Endothelial cell of umbilical vein (primary cell): ENCODE measurements around the gene CFAP300. TPM values are rescaled to one million over a fixed set of nuclear protein-coding genes. Genes with fewer than 3 reads are reported as not detected.

Source experiments
- BruUV-seq: library from RNA; stranded (reverse); fragments of 400-500 nt; replicated peaks from 2 replicates; lab custom pipeline; 2021; lab: Mats Ljungman, UMichigan
- CTCF ChIA-PET: fragments of 300-600, 350-600 bp; sonication (Branson Sonifier 250); formaldehyde crosslinking; loops from one replicate; lab custom pipeline; 2021; ENCODE audit warnings: antibody characterized with exemption, inconsistent platforms; lab: Charles Lee
- POLR2A ChIA-PET: fragments of 300-600, 350-600 bp; sonication (Branson Sonifier 250); formaldehyde crosslinking; loops from one replicate; lab custom pipeline; 2021; ENCODE audit warnings: antibody characterized with exemption, inconsistent platforms; lab: Charles Lee
- DNase-seq: peaks from one replicate; pipeline ENCODE4 v3.0.0-alpha.2; 2011; ENCODE audit warnings: low read depth, low spot score
- FAIRE-seq: peaks from 2 replicates; lab custom pipeline; 2011; peaks lifted over from hg19 to GRCh38; lab: Jason Lieb, UNC
- H2AFZ ChIP-seq: 2 replicates; pipeline ENCODE4 v1.6.0; 2012; ENCODE audit warnings: low read depth, low read length, control low read depth, inconsistent platforms
- H3K27ac ChIP-seq: 2 replicates; pipeline ENCODE4 v1.5.1; 2011; ENCODE audit warnings: low read depth, mild to moderate bottlenecking, control low read depth, low read length, moderate library complexity; ENCODE audit not compliant: insufficient read depth
- H3K27me3 ChIP-seq, 2 experiments: 2 replicates each; pipeline versions ENCODE4 v1.6.0 to v1.6.1; 2011; ENCODE audit warnings: low read length in 2 of 2, mixed read lengths in 1 of 2; ENCODE audit not compliant: control insufficient read depth in 2 of 2, insufficient read depth in 2 of 2
- H3K36me3 ChIP-seq, 2 experiments: 2 replicates in 1 of 2; 3 replicates in 1 of 2; pipeline ENCODE4 v1.5.1; 2011; ENCODE audit warnings: low read length in 2 of 2, mild to moderate bottlenecking in 1 of 2, moderate library complexity in 1 of 2; ENCODE audit not compliant: control insufficient read depth in 2 of 2, insufficient read depth in 2 of 2; ENCODE audit errors: extremely low read depth in 1 of 2
- H3K4me1 ChIP-seq: 3 replicates; pipeline ENCODE4 v1.5.1; 2011; ENCODE audit warnings: mild to moderate bottlenecking, low read length; ENCODE audit not compliant: control insufficient read depth, insufficient read depth; ENCODE audit errors: extremely low read depth
- H3K4me2 ChIP-seq: 2 replicates; pipeline ENCODE4 v1.6.1; 2011; ENCODE audit warnings: low read length, control low read depth, mixed read lengths; ENCODE audit not compliant: insufficient read depth
- H3K4me3 ChIP-seq, 3 experiments: fragments of 200-600 bp in 1 of 3; sonication (generic), shearing (Covaris generic) in 1 of 3; replicated peaks in 1 of 3; 2 replicates each; pipeline ENCODE4 v1.5.1; 2011 to 2016; ENCODE audit warnings: control low read depth in 3 of 3, low read length in 3 of 3, mild to moderate bottlenecking in 2 of 3, inconsistent platforms in 1 of 3, low read depth in 1 of 3, moderate library complexity in 1 of 3; ENCODE audit not compliant: insufficient read depth in 1 of 3
- H3K79me2 ChIP-seq: 2 replicates; pipeline ENCODE4 v1.6.0; 2012; ENCODE audit warnings: low read length, inconsistent platforms; ENCODE audit not compliant: control insufficient read depth, insufficient read depth
- H3K9ac ChIP-seq: replicated peaks from 2 replicates; pipeline ENCODE3; 2011; ENCODE audit warnings: low read length, control low read depth; ENCODE audit not compliant: insufficient read depth; ENCODE audit errors: extremely low read depth
- H3K9me1 ChIP-seq: replicated peaks from 3 replicates; pipeline ENCODE4 v1.6.0; 2011; ENCODE audit warnings: mild to moderate bottlenecking, low read length; ENCODE audit not compliant: control insufficient read depth, insufficient read depth; ENCODE audit errors: extremely low read depth
- H3K9me3 ChIP-seq: replicated peaks from 2 replicates; pipeline ENCODE4 v1.5.1; 2012; ENCODE audit warnings: low read length, inconsistent platforms; ENCODE audit not compliant: control insufficient read depth, insufficient read depth
- H4K20me1 ChIP-seq: replicated peaks from 2 replicates; pipeline ENCODE3; 2011; ENCODE audit warnings: mild to moderate bottlenecking, low read length; ENCODE audit not compliant: control insufficient read depth, insufficient read depth; ENCODE audit errors: extremely low read depth
- CTCF ChIP-seq, 2 donors: IDR thresholded peaks; 1 replicate in 1 of 2; 2 replicates in 1 of 2; pipeline ENCODE4 v1.5.1; 2011; ENCODE audit warnings: low read length in 2 of 2, mild to moderate bottlenecking in 2 of 2, moderate library complexity in 2 of 2, control low read depth in 1 of 2, inconsistent platforms in 1 of 2, low read depth in 1 of 2; ENCODE audit not compliant: insufficient read depth in 1 of 2; ENCODE audit errors: extremely low read depth in 1 of 2
- FOS ChIP-seq: IDR thresholded peaks from 2 replicates; pipeline ENCODE4 v1.6.1; 2011; ENCODE audit warnings: mild to moderate bottlenecking, low read length, moderate library complexity, borderline replicate concordance; ENCODE audit not compliant: insufficient read depth
- GATA2 ChIP-seq: IDR thresholded peaks from 2 replicates; pipeline ENCODE4 v1.7.0; 2011; ENCODE audit warnings: low read depth, mild to moderate bottlenecking, moderate library complexity, mixed read lengths, low read length; ENCODE audit not compliant: insufficient read length, insufficient read depth
- JUN ChIP-seq: IDR thresholded peaks from 2 replicates; pipeline ENCODE4 v1.6.1; 2011; ENCODE audit warnings: borderline replicate concordance, low read depth; ENCODE audit not compliant: insufficient read length, insufficient read depth
- POLR2A ChIP-seq: IDR thresholded peaks from 2 replicates; pipeline ENCODE4 v1.6.1; 2012; ENCODE audit warnings: low read depth, mild to moderate bottlenecking, control low read depth, low read length
- POLR2AphosphoS5 ChIP-seq: IDR thresholded peaks from 2 replicates; pipeline ENCODE4 v1.6.1; 2012; ENCODE audit warnings: low read depth, mild to moderate bottlenecking, control low read depth, low read length, moderate library complexity; ENCODE audit not compliant: insufficient read depth
- dilution Hi-C: fragments of 300-500 bp; cut with MboI; formaldehyde crosslinking; loops from one replicate; pipeline ENCODE4 v1.15.0; 2019; ENCODE audit warnings: low sequenced_read_pairs; ENCODE audit not compliant: extremely low pct_ligation_motif_present
- intact Hi-C: fragments of 100-400 bp; cut with micrococcal nuclease; formaldehyde crosslinking; loops from one replicate; pipeline ENCODE4 v1.10.0; 2022
- polyA plus RNA-seq, 4 experiments: library from polyadenylated mRNA; depleted of rRNA in 3 of 4; stranded (reverse) in 3 of 4; unstranded in 1 of 4; fragments of >200 nt; gene quantifications; 2 replicates each; pipeline versions ENCODE4 v1.2.1 to v1.2.3, GENCODE V29; 2011 to 2012; ENCODE audit warnings: missing spikeins in 1 of 4
- total RNA-seq: library from RNA; stranded (reverse); gene quantifications from 2 replicates; pipeline ENCODE4 v1.2.3, GENCODE V29; 2021

CFAP300 gene
- total and polyA plus RNA-seq, 2 donors (not counting 3 experiments of a cell fraction or from before 2014, with no cell fraction given), result 0.07 TPM; not detected in 1

DNA sequence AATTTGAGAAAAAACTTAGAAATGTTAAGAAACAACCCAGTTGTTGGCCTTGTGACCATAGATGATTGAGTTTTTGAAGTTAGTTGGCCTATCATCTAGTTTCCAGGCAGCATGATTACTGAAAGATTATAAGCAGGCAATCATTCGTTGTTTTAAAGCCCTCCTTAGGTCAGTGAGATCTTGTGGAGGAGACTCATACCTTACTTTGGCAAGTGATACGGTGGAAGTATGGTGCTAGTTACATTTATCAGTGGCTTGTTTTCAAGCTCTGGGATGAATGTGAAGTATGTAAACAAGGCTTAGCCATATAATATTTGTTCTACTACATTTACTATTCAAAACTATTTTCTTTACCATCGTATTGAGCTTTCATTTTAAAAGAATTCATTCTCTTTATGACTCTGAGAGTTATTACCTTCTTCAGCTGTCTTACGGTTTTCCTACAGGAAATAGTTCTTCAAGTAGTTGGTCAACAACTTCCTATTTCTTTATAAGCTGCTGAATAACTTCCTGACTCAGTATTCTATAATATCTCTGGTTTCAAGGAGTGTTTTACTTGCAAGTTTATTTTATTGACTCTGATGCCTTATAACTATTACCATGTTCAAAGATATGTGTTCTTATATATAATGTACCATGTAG is 70.4 kb downstream of the CFAP300 start:
- POLR2A ChIA-PET, result interaction anchor here (0.7 kb wide), 1 partner anchor 53 kb away, joined by 3 read pairs; no protein-coding TSS in a partner anchor
- H3K79me2 ChIP-seq, result peaks cover 3% of the 10 kb centered on the region
- no peaks in the 10 kb centered on the region for H3K9me3 ChIP-seq
- no peak overlapping the region for H2AFZ ChIP-seq
- BruUV-seq, result no TSS peak
- CTCF ChIA-PET, result interaction anchor here (1.3 to 1.8 kb wide), 3 partner anchors 57 to 110 kb away, joined by 3 to 6 read pairs (median 3); no protein-coding TSS in a partner anchor
- dilution Hi-C loops (no loop called here), intact Hi-C loops (loop anchor here (10.0 kb wide), 1 partner anchor 677 kb away; the partner anchor contains the start of gene MMP1)
- H3K9me1 ChIP-seq, result no peaks in the 10 kb centered on the region
- H3K36me3 ChIP-seq, result peaks cover 3 to 4% of the 10 kb centered on the region in 2 experiments
- no peak overlapping the region for H3K27ac ChIP-seq
- H3K4me3 ChIP-seq, result no peak overlapping the region
- FAIRE-seq (peak; percentile 81), DNase-seq (peak; percentile 43)
- no peak overlapping the region for H3K9ac ChIP-seq
- TF ChIP-seq POLR2AphosphoS5, result peak; percentile 30
- no peak for TF ChIP-seq JUN
- no peak for TF ChIP-seq POLR2A
- no peak for TF ChIP-seq GATA2
- TF ChIP-seq CTCF (IDR thresholded peaks at IDR 0.05; ENCODE audit: extremely low read depth in 1 of 2, insufficient read depth in 1 of 2, low read depth in 1 of 2, low read length in 2 of 2), result no peak
- peak; percentile 16 for TF ChIP-seq FOS
- peaks cover 44% of the 10 kb centered on the region for H4K20me1 ChIP-seq
- H3K4me1 ChIP-seq, result peaks cover 9% of the 10 kb centered on the region
- peak overlapping the region; percentile 7 for H3K4me2 ChIP-seq
- peaks cover 6 to 44% of the 10 kb centered on the region in 2 experiments for H3K27me3 ChIP-seq
